Measurements from ENCODE around the gene LRRC3C.
"Not testable (repeated sequence)": the region's sequence is repeated elsewhere in the genome, so short reads cannot be mapped to it uniquely, and the experiment has no call there.

The LRRC3C gene, protein sequence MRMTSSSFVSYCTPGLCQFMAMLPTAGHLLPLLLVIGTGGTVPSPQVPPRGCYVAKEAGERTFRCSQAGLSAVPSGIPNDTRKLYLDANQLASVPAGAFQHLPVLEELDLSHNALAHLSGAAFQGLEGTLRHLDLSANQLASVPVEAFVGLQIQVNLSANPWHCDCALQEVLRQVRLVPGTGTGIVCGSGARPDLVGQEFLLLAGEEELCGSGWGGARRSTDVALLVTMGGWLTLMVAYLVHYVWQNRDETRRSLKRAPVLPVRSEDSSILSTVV

DNA sequence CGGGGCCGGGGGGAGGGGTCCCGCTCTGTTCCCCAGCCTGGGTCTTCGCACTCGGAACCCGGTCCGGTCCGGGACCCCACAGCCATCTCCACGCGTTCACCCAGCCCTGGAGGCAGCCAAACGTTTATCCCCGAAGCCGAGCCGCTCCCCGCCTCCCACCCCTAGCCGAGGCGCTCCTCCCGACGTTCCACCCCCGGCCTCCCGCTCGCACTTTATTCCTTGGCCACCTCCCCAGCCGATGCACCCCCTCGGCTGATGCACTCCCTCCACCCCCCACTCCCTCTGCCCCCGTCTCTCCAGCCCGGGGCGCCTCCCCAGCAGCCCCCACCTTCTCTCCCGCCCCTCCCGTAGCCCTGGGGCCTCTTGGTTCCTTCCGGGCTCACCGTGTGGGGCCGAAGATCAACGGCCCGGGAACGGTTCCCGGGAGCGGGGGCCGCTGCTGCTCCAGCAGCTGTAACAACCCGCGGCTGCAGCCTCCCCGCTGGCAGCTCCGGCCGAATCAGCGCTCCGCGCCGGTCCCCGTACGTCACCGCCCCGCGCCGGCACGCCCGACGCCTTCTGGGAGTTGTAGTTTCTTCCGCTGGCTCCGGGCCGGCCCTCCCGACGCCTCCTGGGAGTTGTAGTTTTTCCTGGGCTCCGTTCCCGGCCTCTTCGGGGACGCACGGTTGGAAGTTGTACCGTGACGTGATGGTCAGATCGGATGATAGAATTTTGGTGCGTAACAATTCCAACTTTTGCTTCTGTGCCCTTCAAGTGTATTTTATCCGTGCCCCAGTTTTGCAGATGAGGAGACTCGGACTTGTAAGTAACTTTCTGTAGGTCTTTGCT lies at the start of gene LRRC3C, which contains the start of gene ORMDL3:
Gene LRRC3C, plus strand, starts transcription at position 632 of the 828 bp plus-strand sequence. CDS start 13,792 bp downstream, outside the sequence.
Gene ORMDL3, minus strand, starts transcription at position 501 of the 828 bp plus-strand sequence. CDS start 3,398 bp downstream, outside the sequence.
- DNase-seq: peak; percentile 46 to 96 (median 92)

DNA sequence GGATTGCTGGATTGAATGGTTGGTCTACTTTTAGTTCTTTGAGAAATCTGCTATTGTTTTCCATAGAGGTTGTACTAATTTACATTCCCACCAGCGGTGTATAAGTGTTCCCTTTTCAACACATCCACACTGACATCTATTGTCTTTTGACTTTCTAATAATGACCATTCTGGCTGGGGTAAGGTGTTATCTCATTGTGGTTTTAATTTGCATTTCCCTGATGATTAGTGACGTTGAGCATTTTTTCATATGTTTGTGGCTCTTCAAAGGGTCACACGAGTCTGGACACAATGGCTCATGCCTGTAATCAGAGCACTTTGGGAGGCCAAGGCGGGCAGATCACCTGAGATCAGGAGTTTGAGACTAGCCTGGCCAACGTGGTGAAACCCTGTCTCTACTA lies 41.4 kb upstream of the LRRC3C start:
- not testable (repeated sequence) for DNase-seq

DNA sequence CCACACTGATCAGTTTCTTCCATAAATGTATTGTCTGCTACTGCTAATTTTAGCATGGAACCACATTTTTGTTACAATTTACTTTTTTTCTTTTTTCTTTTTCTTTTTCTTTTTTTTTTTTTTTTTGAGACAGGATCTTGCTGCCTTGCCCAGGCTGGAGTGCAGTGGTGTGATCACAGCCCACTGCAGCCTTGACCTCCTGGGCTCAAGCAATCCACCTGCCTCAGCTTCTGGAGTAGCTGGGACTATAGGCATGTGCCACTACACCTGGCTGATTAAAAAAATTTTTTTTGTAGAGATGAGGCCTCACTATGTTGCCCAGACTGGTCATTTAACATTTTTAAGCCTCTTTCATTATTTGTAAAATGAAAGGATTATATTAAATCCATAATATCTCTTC lies 40.5 kb upstream of the LRRC3C start:
- DNase-seq: no peak

DNA sequence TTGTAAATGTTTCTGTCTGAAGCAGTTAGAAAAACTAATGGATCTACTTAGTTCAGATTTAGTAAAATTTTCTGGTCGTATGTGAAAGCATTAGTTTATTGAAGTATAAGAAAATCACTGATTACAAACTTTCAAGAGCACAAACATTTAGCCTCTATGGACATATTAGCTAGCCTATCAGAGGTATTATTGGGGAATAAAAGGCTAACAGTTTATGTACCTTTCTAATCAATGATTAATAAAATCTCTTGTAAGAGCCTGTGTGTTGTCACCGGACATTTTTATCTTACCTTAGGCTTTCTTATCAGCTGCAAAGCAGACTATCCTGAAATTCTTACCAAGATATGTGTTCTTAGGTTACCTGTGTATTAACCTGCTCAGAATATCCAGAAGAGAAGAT lies 38.3 kb upstream of the LRRC3C start:
- DNase-seq: no peak

DNA sequence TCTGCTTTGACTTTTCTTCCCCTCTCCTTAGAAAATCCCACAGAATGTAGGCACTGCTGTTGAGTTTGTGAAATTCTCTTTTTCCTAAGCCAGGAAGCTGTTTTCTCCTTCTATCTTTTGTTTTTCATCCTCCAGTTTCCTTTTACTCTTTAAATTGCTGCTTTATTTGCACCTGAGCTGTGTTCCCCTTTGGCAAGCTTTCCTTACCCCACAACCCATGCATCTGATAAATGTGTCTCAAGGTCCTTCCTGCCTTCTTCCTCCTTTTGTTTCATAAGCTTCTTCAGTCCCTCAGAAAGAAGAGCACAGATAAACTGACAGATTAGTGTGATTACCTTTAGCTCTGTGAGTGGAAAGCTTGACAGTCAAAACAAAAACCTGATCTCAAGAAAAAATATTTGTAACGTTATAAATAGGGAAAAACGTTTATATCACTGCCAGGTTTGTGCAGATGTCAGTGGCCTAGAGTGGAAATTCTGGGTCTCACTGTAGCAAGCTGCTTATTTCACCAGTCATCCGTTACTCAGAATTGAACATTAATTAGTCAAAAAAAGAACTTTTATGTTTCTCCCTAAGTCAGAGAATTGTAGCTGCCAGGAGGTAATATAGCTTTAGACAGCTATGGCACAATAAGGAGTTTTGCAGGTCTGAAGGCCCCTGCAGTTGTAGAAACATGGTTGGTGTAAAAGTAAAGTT lies 32.7 kb upstream of the LRRC3C start:
- no peak for DNase-seq

DNA sequence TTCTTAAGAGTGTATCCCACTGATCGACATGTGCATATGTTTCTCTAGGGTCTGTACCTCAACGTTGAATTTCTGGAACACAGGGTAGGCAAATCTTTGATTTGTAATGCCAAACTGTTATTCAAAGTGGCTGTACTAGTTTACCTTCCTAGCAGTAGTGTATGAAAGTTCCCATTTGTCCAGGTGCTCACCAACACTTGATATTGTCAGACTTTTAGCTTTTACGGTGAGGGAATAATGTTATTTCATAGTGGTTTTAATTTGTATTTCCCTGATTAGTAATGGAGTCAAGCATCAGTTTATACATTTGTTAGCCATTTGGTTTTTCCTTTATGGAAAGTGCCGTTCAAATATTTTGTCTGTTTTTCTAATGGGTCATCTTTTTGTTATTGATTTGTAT lies 29.4 kb upstream of the LRRC3C start:
- no peak for DNase-seq

DNA sequence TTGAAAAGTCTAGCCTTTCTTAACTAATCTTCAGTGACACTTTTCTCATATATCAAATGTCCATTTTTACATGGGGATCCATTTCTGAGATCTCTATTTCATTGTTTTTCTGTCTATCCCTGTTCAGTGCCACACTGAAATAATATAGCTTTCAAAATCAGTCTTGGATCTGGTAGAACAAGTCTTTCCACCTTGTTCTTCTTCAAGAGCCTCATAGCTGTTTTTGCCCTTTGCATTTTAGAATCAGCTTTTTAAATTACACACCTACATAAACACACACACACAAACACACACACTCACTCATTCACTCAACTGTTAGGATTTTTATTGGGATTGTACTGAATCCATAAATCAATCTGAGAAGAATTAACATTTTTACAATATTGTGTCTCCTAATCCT lies 28.3 kb upstream of the LRRC3C start:
- no peak for DNase-seq

DNA sequence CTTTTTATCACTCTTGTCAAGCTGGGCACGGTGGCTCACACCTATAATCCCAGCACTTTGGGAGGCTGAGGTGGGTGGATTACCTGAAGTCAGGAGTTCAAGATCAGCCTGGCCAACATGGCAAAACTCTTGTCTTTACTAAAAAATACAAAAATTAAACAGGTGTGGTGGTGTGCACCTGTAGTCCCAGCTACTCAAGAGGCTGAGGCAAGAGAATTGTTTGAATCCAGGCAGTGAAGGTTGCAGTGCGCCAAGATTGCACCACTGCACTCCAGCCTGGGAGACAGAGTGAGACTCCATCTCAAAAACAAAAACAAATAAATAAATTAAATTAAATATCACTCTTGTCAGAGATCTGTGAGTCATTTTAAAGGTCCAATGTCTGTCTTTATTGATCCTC lies 25.5 kb upstream of the LRRC3C start:
- DNase-seq: not testable (repeated sequence)

DNA sequence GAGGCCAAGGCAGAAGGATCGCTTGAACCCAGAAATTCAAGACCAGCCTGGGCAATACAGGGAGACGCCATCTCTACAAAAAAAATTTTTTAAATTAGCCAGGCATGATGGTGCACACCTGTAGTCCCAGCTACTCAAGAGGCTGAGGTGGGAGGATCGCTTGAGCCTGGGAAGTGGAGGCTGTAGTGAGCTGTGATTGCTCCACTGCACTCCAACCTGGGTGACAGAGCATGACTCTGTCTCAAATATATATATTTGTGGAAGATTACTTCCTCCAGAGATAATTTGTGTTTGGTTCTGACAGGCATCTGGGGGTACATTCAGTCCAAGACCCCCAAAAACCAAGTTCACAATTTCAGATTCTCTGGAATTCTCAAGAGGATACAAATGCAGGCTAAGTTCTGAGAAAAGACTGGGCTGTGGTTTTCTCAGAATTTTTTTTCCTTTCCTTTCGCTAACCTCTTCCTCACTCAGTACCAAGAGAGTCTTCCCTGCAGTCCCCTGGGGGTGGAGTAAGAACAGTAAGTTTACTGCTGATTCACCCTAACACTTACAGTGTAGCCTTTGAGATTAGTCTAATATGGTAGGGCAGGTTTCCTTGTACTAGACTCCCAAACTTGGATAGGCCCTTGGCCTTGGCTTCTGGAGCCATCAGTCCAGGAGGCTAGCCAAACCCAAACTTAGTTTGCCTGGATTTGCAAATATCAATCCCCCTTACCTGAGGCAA lies 24.2 kb upstream of the LRRC3C start:
- DNase-seq: no peak

DNA sequence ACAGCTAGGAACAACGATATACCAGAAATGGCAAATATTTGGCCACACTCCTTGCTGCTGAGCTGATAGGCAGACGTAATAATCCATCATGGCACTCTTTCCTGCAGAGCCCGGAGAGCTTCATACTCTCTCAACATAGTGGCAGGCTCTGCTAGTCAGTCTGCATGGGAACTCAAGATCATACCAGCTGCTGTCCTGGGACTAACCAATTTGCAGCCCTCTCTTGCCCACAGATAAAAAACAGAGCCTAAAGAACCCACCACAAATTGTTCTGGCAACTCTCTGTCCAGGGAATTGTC lies 22.6 kb upstream of the LRRC3C start:
- DNase-seq: no peak

DNA sequence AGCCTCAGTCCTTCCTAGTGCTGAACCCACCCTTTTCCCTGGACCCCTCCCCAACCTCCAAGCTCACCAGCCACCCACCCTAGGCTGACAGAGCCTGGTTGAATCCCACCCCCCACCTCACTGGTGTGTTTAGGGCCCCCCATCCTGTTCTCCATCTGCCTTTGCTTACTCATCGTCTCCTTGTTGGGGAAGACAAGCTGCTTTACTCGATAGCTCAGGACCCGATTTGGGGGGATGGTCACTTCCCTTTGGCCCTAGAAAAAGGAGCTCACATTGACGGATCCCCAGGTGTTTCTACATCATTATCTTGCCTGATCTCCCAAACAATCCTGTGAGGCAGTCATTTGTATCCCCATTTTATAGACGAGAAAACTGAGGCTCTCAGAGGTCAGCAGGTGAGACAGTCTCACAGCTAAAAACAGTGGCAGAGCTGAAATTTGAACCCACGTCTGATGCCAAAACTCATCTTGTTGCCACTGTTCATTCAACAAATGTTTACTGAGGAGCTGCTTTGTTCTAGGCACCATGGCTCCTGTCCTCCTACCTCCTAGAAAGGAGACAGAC lies 18.7 kb upstream of the LRRC3C start:
- no peak for DNase-seq

DNA sequence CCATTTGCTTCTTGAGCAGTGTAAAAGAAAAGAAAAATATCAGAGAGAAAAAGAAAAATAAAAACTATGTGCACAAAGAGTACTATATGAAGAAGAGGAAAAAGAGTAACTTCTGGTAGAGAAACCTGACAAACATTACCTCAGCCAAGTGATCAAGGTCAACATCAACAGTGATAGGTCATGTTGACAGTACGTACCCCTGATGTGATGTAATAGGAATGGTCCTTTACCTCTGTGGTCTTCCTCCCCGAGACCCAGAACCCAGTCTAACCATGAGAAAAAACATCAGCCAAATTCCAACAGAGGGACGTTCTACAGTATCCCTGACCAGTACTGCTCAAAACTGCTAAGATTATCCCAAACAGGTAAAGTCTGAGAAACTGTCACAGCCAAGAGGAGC lies 13.5 kb upstream of the LRRC3C start:
- no peak for DNase-seq

DNA sequence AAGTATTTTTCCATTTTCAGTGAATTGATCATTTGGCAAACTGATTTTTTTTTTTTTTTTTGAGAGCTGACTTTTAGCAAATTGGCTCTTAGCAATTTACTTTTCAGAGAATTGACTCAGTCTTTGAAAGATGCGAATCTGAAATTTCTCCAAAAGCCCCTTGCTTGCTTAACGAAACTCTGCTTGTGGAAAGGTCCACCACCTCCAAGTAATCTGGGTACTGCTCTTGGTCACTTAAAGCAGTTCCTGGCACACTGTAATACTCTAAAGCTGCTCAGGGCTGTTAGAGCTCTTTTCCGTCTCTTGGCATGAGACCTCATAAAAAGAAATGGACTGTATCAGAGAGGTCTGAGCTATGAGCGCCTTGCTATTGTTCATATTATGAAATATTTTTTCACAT lies 12.0 kb upstream of the LRRC3C start:
- no peak for DNase-seq

DNA sequence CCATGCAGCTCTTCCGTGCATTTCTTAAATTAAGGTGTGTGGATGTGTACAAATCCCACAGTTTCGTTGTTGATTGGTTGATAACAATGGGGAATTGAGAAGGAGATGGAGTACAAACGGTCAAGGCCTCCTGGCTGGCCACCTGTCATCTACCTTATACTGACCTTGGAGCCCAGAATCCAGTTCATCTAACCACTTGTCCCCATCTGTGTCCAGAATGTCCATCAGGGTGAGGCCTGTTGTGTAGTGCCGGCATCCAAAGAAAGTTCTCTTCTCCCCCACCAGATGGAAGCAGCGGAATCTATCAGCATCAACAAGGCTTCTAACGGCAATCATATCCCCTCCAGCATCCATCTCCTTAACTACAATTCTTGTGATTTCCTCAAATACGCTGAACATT lies 10.6 kb upstream of the LRRC3C start:
- DNase-seq: no peak

DNA sequence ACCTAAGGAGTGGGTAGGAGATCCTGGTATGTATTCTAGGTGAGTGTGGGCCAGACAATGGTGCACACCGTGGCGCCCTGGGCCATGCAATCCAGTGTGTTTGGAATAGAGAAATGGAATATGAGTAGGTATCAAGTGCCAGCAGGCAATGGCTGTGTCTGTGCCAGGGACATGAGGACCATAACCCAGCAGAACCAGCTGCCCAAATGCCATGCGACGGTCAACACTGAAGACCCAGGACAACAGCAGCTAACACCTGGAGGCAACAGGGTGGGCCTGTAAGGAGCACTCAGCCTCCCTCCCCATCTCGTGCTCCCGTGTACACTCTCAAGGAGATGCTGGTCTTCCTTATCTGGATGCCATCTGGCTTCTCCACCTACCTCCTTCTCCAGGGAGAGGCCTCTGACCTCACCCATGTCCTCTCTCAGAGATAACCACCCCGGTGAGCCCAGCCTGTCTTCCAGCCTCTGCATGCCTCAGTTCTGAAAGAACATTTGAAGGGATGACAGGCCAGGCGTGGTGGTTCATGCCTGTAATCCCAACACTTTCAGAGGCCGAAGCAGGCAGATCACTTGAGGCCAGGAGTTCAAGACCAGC lies 8.3 kb upstream of the LRRC3C start:
- DNase-seq: no peak

DNA sequence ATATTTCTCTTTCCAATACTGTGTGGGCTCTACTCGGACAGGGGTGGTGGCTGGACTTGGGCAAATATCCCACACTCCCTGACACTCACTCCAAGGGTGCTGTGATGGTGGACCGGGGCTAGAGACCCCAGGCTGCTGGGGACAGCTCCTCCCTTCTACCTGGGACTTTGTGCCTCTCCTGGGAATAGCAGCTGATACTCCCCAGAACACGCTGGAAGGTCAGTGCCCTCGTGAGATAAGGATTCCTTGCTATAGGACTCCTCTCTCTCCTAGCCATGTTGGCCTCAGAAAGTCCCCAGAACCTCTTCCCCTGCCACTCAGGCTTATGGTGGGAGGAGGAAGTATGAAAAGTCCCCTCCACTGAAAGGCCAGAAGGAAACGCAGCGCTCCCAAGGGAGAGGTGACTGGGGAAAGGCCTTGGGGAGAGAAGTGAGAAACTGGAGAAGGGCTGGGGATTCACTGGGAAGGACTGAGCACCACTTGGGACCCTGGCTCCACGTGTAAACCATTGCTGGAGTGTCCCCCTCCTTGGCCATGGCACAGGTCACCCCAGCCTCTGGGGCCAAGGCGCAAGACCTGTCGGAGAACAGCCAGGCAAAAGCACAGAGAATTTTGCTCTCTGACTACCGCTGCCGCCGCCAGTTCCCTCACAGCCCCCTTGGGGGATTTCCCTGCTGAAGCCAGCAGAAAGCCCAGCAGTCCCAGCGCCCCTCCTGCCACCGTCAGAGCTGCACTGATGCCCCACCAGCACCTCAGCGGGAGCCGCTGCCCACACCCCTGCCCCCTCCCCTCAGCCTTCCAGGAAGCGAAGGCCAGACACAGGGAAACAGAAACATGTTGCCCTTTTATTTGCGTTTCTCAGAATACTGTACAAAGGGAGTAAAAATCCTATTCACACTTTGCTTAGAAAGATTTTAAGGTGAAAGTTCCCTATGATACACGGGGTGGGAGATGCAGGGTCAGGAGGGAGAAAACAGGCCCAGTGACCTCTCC lies 7.0 kb upstream of the LRRC3C start:
- no peak for DNase-seq

DNA sequence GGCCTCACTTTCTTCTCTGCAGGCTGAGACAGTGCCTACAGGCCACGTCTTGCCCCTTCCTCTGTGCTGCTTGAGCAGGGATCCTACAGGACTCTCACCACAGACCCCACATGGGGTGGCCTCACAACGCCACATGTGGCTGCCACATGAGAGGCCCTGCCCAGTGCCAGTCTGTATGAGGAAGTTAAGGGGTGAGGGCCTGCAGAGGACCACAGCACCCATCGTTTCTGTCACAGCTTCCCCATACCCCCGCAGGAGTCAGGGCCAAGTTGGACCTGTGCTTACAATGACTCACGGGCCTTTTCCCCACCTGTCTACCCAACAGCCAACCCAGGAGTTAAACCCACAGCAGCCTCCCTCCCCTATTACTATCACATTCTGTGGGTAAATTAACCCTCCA lies 6.2 kb upstream of the LRRC3C start:
- DNase-seq: peak in 11 of 58 donors; percentile 4 to 36 (median 12)

DNA sequence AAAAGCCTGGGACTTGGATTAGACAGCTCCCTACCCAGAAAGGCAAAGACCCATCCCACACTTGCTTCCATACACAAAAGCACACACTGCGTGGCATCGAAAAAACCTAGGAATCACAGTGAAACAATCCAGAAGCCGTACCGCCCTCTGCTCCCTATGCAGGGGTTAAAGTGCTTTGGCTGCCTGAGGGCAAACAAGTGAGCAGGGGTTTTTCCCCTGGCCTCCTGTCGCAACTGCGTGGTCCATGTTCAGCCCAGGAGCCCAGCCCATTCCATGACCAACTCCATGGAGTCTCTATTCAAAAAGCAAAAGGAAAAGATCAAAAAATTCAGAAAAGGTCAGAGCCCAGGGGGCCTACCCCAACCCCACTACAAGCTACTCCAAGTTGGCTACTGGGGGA lies 5.5 kb upstream of the LRRC3C start:
- no peak for DNase-seq

DNA sequence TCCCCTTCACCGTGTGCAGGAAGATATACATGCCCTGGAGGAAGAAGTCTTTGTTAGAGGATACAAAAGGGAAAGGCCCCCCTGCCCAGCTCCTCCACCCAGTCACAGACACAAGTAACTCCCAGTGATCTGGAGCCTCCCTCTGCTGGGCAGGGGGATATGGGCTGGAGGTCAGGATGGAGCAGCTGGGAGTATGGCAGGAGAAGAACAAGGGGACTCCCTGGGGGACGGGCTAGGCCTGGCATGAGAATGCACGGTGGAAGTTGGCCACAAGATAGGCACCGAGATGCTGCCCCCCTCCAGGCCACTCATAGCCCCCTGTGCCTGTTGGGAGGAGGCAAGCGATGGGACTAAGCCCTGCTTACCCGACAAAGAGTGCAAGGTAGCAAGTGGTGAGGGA lies 4.3 kb upstream of the LRRC3C start:
- no peak for DNase-seq

Measured in anterior cingulate cortex (tissue), 58 donors.